ENCODE results near the gene NOC2L. TPM values are rescaled to one million over a fixed set of nuclear protein-coding genes. Genes with fewer than 3 reads are reported as not detected.
"Not testable (repeated sequence)": the region's sequence is repeated elsewhere in the genome, so short reads cannot be mapped to it uniquely, and the experiment has no call there.

Gene NOC2L
- total RNA-seq, 2 donors from 2014 or later: 83.5 to 97.3 TPM

- Mint-ChIP-seq H3K27me3 (ENCODE audit: insufficient read depth) (peaks cover 45% of the 10 kb centered on the region), H3K4me1 (no peaks in the 10 kb centered on the region), H3K9me3 (peaks cover 5% of the 10 kb centered on the region), H3K36me3 (ENCODE audit: low read depth) (peaks cover 3% of the 10 kb centered on the region), H3K4me3 (no peak overlapping the region), H3K27ac (no peak overlapping the region)
- TF ChIP-seq, protein P1, sequence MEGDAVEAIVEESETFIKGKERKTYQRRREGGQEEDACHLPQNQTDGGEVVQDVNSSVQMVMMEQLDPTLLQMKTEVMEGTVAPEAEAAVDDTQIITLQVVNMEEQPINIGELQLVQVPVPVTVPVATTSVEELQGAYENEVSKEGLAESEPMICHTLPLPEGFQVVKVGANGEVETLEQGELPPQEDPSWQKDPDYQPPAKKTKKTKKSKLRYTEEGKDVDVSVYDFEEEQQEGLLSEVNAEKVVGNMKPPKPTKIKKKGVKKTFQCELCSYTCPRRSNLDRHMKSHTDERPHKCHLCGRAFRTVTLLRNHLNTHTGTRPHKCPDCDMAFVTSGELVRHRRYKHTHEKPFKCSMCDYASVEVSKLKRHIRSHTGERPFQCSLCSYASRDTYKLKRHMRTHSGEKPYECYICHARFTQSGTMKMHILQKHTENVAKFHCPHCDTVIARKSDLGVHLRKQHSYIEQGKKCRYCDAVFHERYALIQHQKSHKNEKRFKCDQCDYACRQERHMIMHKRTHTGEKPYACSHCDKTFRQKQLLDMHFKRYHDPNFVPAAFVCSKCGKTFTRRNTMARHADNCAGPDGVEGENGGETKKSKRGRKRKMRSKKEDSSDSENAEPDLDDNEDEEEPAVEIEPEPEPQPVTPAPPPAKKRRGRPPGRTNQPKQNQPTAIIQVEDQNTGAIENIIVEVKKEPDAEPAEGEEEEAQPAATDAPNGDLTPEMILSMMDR (conservative IDR thresholded peaks at IDR 0.05): no peak
- Histone ChIP-seq H3K9ac (ENCODE audit: extremely low read depth, low read length, poor library complexity, severe bottlenecking) (no peak overlapping the region), H3K9me3 (ENCODE audit: control insufficient read depth, low read length) (no peaks in the 10 kb centered on the region), H3K27me3 (ENCODE audit: control insufficient read depth, insufficient read depth, low read length, poor library complexity, severe bottlenecking) (peaks cover 34% of the 10 kb centered on the region), H3K4me3 (ENCODE audit: low read length) (no peak overlapping the region), H3K4me1 (ENCODE audit: control insufficient read depth, insufficient read depth, low read length) (no peaks in the 10 kb centered on the region), H3K36me3 (ENCODE audit: control insufficient read depth, insufficient read depth, low read length) (no peaks in the 10 kb centered on the region), H3K27ac (ENCODE audit: low read depth, low read length) (no peak overlapping the region)
- 91 to 93% methylated on average over 39 to 60 of the region's 60 CpGs for WGBS, 2 experiments (ENCODE audit: insufficient coverage in 1 of 2, insufficient read length in 1 of 2)
- DNase-seq: no peak
Measured at GRCh38 chr1:978835-979743, 20.0 kb upstream of the NOC2L start.

DNA sequence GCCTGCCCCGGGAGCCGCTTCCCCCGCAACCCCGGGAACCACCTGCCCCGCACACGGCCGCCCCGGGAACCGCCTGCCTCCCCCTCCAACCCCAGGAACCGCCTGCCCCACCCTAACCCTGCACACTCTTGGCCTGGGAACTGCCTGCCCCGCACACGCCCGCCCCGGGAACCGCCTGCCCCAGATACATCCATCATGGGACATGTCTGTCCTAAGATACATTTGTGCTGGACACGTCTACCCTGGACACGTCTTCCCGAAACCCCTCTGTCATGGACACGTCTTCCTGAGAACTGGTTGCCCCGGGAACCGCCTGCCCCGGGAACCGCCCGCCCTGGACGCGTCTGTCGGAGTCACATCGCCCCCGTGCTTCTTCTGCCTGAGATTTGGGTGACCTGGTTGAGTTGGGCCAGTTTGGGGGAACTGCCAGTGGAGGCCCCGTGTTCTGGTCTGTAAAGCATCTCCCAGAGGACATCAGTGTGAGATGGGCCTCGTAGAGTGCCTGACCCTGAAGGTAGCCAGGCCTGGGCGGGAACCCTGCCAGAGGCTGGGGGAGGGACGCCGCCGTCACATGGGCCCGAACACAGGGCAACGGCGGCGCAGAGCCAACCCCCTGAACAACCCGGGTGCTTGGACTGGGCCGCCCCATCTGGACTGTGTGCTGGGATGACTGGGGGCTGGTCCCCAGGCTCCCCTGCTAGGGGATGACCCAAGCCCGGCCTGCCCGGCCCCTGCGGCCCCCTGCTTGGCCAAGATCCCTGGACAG lies 19.2 kb upstream of the NOC2L start:
- H3K9me3 ChIP-seq (ENCODE audit: control insufficient read depth, low read length): no peaks in the 10 kb centered on the region
- H3K4me3 Mint-ChIP-seq: no peak overlapping the region
- no peaks in the 10 kb centered on the region for H3K4me1 Mint-ChIP-seq
- peak overlapping the region; percentile 66 for H3K27ac Mint-ChIP-seq
- H3K27me3 ChIP-seq (ENCODE audit: control insufficient read depth, insufficient read depth, low read length, poor library complexity, severe bottlenecking): peaks cover 27% of the 10 kb centered on the region
- peaks cover 5% of the 10 kb centered on the region for H3K9me3 Mint-ChIP-seq
- H3K27me3 Mint-ChIP-seq (ENCODE audit: insufficient read depth): peaks cover 39% of the 10 kb centered on the region
- no peak for DNase-seq
- H3K36me3 ChIP-seq (ENCODE audit: control insufficient read depth, insufficient read depth, low read length): no peaks in the 10 kb centered on the region
- H3K4me3 ChIP-seq (ENCODE audit: low read length): no peak overlapping the region
- no peak overlapping the region for H3K9ac ChIP-seq (ENCODE audit: extremely low read depth, low read length, poor library complexity, severe bottlenecking)
- no peaks in the 10 kb centered on the region for H3K4me1 ChIP-seq (ENCODE audit: control insufficient read depth, insufficient read depth, low read length)
- H3K36me3 Mint-ChIP-seq (ENCODE audit: low read depth): peaks cover 3% of the 10 kb centered on the region
- H3K27ac ChIP-seq (ENCODE audit: low read depth, low read length): no peak overlapping the region
- 91 to 92% methylated on average over 25 to 44 of the region's 44 CpGs for WGBS, 2 experiments (ENCODE audit: insufficient coverage in 1 of 2, insufficient read length in 1 of 2)
- TF ChIP-seq, protein P1 (conservative IDR thresholded peaks at IDR 0.05): no peak

DNA sequence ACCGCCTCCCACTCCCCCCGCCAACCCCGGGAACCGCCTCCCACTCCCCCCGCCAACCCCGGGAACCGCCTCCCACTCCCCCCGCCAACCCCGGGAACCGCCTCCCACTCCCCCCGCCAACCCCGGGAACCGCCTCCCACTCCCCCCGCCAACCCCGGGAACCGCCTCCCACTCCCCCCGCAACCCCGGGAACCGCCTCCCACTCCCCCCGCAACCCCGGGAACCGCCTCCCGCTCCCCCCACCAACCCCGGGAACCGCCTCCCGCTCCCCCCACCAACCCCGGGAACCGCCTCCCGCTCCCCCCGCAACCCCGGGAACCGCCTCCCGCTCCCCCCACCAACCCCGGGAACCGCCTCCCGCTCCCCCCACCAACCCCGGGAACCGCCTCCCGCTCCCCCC lies 17.7 kb upstream of the NOC2L start:
- not testable (repeated sequence) for H3K27ac Mint-ChIP-seq; H3K4me1 Mint-ChIP-seq; H3K9ac ChIP-seq (ENCODE audit: extremely low read depth, low read length, poor library complexity, severe bottlenecking); DNase-seq; H3K27ac ChIP-seq (ENCODE audit: low read depth, low read length); H3K36me3 ChIP-seq (ENCODE audit: control insufficient read depth, insufficient read depth, low read length); H3K9me3 Mint-ChIP-seq; H3K4me3 ChIP-seq (ENCODE audit: low read length); H3K4me3 Mint-ChIP-seq; H3K9me3 ChIP-seq (ENCODE audit: control insufficient read depth, low read length); H3K36me3 Mint-ChIP-seq (ENCODE audit: low read depth); H3K4me1 ChIP-seq (ENCODE audit: control insufficient read depth, insufficient read depth, low read length)
- H3K27me3 Mint-ChIP-seq (ENCODE audit: insufficient read depth): peaks cover 26% of the 10 kb centered on the region
- H3K27me3 ChIP-seq (ENCODE audit: control insufficient read depth, insufficient read depth, low read length, poor library complexity, severe bottlenecking): peaks cover 17% of the 10 kb centered on the region
- no CpG with 5 or more reads among the region's 39 CpGs for WGBS, 2 experiments (ENCODE audit: insufficient coverage in 1 of 2, insufficient read length in 1 of 2)
